Stimulated activated memory B cell treated with anti-CD40 and anti-IgM and Interleukin-4, amounts not matched to agents 10 μg/mL and 1 μg/mL and 100 μg/mL, for 72 hours (primary cell): ENCODE data around the gene SELENOO.

Experiments
- ATAC-seq: fragments of 150-1000 bp; cut with Tn5 transposase; 2 replicates; pipeline ENCODE4 v1.10.0; 2021
- H3K27ac Mint-ChIP-seq: one replicate; pipeline ENCODE4 v1.8.0; 2022; ENCODE audit warnings: mild to moderate bottlenecking, mixed read lengths
- H3K27me3 Mint-ChIP-seq: one replicate; pipeline ENCODE4 v1.8.0; 2022; ENCODE audit warnings: mixed read lengths
- H3K36me3 Mint-ChIP-seq: one replicate; pipeline ENCODE4 v1.8.0; 2022; ENCODE audit warnings: mixed read lengths
- H3K4me1 Mint-ChIP-seq: one replicate; pipeline ENCODE4 v1.8.0; 2022; ENCODE audit warnings: mixed read lengths
- H3K4me3 Mint-ChIP-seq: one replicate; pipeline ENCODE4 v1.8.0; 2022; ENCODE audit warnings: mild to moderate bottlenecking, moderate library complexity, mixed read lengths
- H3K9me3 Mint-ChIP-seq: one replicate; pipeline ENCODE4 v1.8.0; 2022; ENCODE audit warnings: mixed read lengths

SELENOO gene

DNA sequence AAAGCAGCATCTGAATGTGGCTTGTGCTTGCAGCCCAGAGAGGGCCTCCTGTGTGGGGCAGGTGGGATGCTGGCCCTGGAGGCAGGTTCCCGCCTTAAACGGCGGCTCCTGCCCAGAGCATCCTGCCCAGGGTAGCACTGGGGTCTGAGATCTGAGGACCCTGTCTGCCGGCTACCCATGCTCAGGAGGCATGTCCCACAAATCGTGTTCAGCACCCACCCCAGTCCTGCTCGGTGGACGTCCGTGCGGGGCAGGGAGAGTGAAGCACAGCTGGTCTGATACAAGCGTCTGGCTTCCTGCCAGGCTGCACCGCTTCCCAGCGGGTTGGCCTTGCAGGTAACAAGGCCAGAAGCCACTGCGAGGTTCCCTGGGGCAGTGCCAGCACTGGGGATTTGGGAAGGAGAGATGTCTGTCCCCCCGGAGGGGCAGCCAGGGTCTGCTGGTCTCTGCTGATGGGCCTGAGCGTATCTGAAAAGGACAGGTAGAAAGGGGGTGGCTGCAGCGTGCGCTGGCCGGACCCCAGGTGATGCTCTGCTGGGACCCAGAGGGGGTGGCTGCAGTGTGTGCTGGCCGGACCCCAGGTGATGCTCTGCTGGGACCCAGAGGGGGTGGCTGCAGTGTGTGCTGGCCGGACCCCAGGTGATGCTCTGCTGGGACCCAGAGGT is 11.5 kb upstream of the SELENOO start:
- Mint-ChIP-seq H3K9me3 (no peaks in the 10 kb centered on the region), H3K4me1 (peaks cover 78% of the 10 kb centered on the region), H3K27me3 (peaks cover 7% of the 10 kb centered on the region), H3K36me3 (peaks cover 11% of the 10 kb centered on the region), H3K4me3 (peak overlapping the region; percentile 87), H3K27ac (peak overlapping the region; percentile 97)
- ATAC-seq = no peak

- no peaks in the 10 kb centered on the region for H3K9me3 Mint-ChIP-seq
- H3K27ac Mint-ChIP-seq = peak overlapping the region; percentile 97
- peaks cover 74% of the 10 kb centered on the region for H3K4me1 Mint-ChIP-seq
- H3K4me3 Mint-ChIP-seq = peak overlapping the region; percentile 87
- peaks cover 11% of the 10 kb centered on the region for H3K36me3 Mint-ChIP-seq
- no peak for ATAC-seq
- peaks cover 2% of the 10 kb centered on the region for H3K27me3 Mint-ChIP-seq
These were observed 11.0 kb upstream of the SELENOO start for GRCh38 chr22:50189849-50190181.

DNA sequence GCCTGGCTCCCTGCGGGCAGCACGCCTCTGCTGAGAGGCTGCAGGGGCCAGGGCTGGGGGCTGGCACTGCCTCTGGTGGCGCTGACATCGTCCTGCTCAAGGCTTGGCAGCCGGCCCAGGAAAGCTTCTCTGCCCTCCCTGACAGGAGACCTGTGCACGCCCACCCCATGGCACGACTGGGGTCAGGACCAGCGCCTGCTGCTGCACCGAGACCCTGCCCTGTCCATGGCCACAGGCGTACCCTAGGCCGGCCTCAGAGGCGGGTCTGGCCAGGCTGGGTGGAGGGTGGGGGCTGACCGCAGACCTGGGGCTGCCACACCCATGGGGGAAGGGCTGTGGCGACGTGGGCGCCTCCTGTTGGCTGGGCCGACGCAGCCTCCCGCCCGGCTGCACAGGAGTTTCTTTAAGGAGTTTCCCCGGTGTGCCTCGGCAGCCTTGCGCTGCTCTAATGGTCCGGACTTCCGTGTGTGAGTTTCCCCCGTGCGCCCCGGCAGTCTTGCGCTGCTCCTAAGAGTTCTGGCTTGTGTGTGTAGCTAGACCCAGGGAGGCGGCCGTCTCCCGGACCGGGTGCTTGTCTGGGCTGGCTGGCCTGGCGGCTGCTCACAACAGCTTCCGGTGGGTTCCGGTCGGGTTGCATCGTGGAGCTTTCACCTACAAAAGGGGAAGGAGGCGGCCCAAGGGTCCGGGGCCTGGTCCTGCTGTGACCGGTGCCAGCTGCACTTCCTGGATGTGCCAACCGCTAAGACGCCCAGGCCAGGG is 10.4 kb upstream of the SELENOO start:
- no peaks in the 10 kb centered on the region for H3K27me3 Mint-ChIP-seq
- H3K36me3 Mint-ChIP-seq = peaks cover 15% of the 10 kb centered on the region
- H3K4me1 Mint-ChIP-seq = peaks cover 77% of the 10 kb centered on the region
- H3K4me3 Mint-ChIP-seq = peak overlapping the region; percentile 87
- ATAC-seq = peak; percentile 77
- peak overlapping the region; percentile 97 for H3K27ac Mint-ChIP-seq
- H3K9me3 Mint-ChIP-seq = no peaks in the 10 kb centered on the region

DNA sequence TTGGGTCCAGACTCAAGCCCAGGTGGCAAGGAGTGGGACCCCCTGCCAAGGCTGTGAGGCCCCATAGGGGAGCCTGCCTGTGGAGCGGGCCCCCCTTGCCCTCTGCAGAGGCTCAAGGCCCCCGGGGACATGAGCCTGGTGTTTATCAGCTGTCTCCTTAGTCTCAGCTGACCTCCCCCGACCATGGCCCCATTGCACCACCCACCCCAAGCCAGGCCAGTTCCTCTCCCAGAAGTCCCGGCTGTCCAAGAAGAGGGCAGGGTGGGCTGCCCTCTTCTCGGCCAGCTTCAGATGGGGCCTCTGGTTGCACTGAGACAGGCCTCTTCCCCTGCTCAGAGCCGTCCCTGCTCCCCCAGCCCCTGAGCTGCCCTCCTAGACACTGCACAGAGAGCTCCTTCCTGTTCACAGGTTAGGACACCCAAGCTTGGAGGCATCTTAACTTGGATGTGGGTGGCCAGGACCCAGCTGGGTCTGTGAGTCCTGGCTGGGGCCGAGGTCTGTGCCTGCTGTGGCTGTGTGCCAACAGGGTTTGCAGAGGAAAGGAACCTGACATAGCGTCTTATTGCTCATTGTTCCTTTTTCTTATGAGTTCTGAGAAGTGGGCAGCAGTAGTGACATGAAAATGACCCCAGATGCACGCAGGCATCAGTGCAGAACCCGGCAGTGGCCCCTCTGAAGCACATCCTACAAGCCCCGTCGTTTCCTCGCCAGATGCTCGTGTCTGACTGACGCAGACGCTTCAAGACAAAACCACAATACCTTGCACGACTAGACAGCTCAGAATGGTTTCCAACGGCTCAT is 9.7 kb upstream of the SELENOO start:
- Mint-ChIP-seq H3K4me1 (peaks cover 77% of the 10 kb centered on the region), H3K4me3 (peak overlapping the region; percentile 87), H3K9me3 (no peaks in the 10 kb centered on the region), H3K27ac (peak overlapping the region; percentile 97), H3K36me3 (peaks cover 18% of the 10 kb centered on the region), H3K27me3 (no peaks in the 10 kb centered on the region)
- ATAC-seq = peak; percentile 76

- no peaks in the 10 kb centered on the region for H3K9me3 Mint-ChIP-seq
- H3K4me1 Mint-ChIP-seq = peaks cover 66% of the 10 kb centered on the region
- no peaks in the 10 kb centered on the region for H3K27me3 Mint-ChIP-seq
- peak overlapping the region; percentile 97 for H3K27ac Mint-ChIP-seq
- peak; percentile 40 for ATAC-seq
- H3K36me3 Mint-ChIP-seq = peaks cover 14% of the 10 kb centered on the region
- peak overlapping the region; percentile 87 for H3K4me3 Mint-ChIP-seq
These were observed 8.2 kb upstream of the SELENOO start for GRCh38 chr22:50192436-50193204.

- no peak for ATAC-seq
- Mint-ChIP-seq H3K27ac (no peak overlapping the region), H3K27me3 (no peaks in the 10 kb centered on the region), H3K4me3 (no peak overlapping the region), H3K4me1 (peaks cover 56% of the 10 kb centered on the region), H3K9me3 (no peaks in the 10 kb centered on the region), H3K36me3 (peaks cover 17% of the 10 kb centered on the region)
These were observed 7.2 kb upstream of the SELENOO start for GRCh38 chr22:50193621-50194020.

- peaks cover 51% of the 10 kb centered on the region for H3K4me1 Mint-ChIP-seq
These were observed 6.6 kb upstream of the SELENOO start for GRCh38 chr22:50194037-50194805.

GRCh38 chr22:50196256-50196655 is 4.6 kb upstream of the SELENOO start:
- Mint-ChIP-seq H3K4me3 (no peak overlapping the region), H3K36me3 (peaks cover 17% of the 10 kb centered on the region)

More at GRCh38 chr22:50194037-50194805, 6.6 kb upstream of the SELENOO start:
- H3K27me3 Mint-ChIP-seq = no peaks in the 10 kb centered on the region
- no peak overlapping the region for H3K4me3 Mint-ChIP-seq
- peaks cover 17% of the 10 kb centered on the region for H3K36me3 Mint-ChIP-seq
- no peaks in the 10 kb centered on the region for H3K9me3 Mint-ChIP-seq
- H3K27ac Mint-ChIP-seq = no peak overlapping the region
- ATAC-seq = no peak

GRCh38 chr22:50197000-50197800 is 3.6 kb upstream of the SELENOO start:
- Mint-ChIP-seq H3K4me1 (peaks cover 34% of the 10 kb centered on the region), H3K4me3 (no peak overlapping the region), H3K9me3 (no peaks in the 10 kb centered on the region), H3K27ac (no peak overlapping the region), H3K27me3 (no peaks in the 10 kb centered on the region), H3K36me3 (peaks cover 17% of the 10 kb centered on the region)
- no peak for ATAC-seq

More at GRCh38 chr22:50196256-50196655, 4.6 kb upstream of the SELENOO start:
- Mint-ChIP-seq H3K27me3 (no peaks in the 10 kb centered on the region), H3K9me3 (no peaks in the 10 kb centered on the region), H3K27ac (no peak overlapping the region), H3K4me1 (peaks cover 39% of the 10 kb centered on the region)
- no peak for ATAC-seq

DNA sequence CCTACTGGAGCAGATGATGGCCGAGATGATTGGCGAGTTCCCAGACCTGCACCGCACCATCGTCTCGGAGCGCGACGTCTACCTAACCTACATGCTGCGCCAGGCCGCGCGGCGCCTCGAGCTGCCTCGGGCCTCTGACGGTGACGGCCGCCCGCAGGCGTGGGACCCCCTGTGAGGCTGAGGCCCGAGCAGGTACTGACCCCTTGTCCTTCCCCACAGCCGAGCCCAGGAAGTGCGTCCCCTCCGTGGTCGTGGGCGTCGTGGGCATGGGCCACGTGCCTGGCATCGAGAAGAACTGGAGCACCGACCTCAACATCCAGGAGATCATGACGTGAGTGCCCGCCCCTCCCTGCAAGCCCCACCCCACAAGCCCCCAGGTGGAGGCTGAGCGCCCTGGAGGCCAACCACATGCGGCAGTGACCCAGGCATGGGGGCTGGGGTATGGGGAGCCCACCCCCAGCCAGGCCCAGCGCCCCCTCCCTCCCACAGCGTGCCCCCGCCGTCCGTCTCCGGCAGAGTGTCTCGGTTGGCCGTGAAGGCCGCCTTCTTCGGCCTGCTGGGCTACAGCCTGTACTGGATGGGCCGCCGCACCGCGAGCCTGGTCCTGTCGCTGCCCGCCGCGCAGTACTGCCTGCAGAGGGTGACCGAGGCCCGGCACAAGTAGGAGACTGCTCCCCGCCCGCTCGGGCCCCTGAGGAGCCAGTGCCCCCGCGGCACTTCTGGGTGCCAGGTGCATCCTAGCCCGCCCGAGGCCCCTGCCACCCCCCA is 2.8 kb upstream of the SELENOO start:
- no peaks in the 10 kb centered on the region for H3K9me3 Mint-ChIP-seq
- no peak for ATAC-seq
- no peak overlapping the region for H3K27ac Mint-ChIP-seq
- no peak overlapping the region for H3K4me3 Mint-ChIP-seq
- peaks cover 31% of the 10 kb centered on the region for H3K4me1 Mint-ChIP-seq
- H3K27me3 Mint-ChIP-seq = no peaks in the 10 kb centered on the region
- peaks cover 15% of the 10 kb centered on the region for H3K36me3 Mint-ChIP-seq

DNA sequence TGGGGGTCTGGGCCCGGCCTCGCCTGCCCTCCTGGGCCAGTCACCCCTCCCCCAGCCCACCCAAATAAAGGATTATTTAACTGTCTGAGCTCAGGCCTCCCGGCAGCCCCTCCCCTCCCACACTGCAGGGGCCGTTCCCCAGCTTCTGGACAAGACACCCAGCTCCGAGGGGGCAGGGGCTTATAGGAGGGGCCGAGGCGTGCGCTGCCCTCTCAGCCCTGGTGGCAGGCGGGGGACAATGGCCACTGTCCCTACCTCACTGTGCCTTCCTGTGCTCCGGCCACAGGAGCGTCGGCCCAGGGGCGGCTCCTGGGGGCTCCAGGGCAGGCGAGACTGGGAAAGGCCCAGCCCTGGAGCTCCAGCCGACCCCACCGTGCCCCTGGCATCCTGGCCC is 2.2 kb upstream of the SELENOO start:
- Mint-ChIP-seq H3K4me1 (peaks cover 29% of the 10 kb centered on the region), H3K27ac (no peak overlapping the region), H3K27me3 (no peaks in the 10 kb centered on the region), H3K9me3 (no peaks in the 10 kb centered on the region), H3K36me3 (peaks cover 18% of the 10 kb centered on the region), H3K4me3 (no peak overlapping the region)
- no peak for ATAC-seq

- H3K4me1 Mint-ChIP-seq = peaks cover 34% of the 10 kb centered on the region
- H3K27me3 Mint-ChIP-seq = no peaks in the 10 kb centered on the region
- ATAC-seq = no peak
- H3K9me3 Mint-ChIP-seq = no peaks in the 10 kb centered on the region
- H3K27ac Mint-ChIP-seq = peak overlapping the region; percentile 76
- peak overlapping the region; percentile 75 for H3K4me3 Mint-ChIP-seq
- peaks cover 22% of the 10 kb centered on the region for H3K36me3 Mint-ChIP-seq
These were observed 1.5 kb upstream of the SELENOO start for GRCh38 chr22:50199251-50199721.
